ENCODE measurements around the gene LRRC18.

The LRRC18 gene

DNA sequence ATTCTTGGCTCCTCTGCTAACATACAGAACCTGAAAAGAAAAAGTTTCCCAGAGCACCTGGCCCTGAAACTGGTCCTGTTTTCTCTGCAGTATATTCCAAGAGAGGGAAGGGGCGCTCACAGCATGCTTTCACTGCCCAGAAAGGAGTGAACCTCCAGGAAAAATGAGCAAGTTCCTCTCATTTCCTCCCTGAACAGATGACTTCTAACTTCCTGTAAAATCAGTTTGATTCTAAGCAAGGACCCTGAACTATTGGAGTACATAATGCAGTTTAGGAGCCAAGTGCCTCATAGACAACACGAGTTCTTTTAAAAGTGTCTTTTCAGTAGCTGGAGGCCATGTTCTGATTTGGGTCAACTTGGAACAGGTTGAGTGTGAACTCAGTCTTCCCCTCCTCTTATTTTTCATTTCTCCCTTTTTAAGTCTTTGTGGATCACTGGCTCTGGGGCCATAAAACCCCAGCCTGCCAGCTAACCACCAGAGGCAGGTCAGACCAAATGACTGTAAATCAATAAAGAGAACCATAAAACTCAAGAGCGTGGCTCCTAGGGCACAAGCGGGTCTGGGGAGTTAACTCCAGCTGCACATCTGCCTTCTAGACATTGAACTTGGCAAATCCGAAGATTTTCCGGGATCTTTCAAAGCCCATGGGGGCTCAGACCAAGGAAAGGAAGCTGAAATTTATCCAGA lies 5.9 kb upstream of the LRRC18 start:
- no peak for DNase-seq

- DNase-seq: no peak
Measured at GRCh38 chr10:48944171-48944570, 4.5 kb upstream of the LRRC18 start.

- no peak for DNase-seq
Measured at GRCh38 chr10:48943096-48943495, 3.5 kb upstream of the LRRC18 start.

GRCh38 chr10:48941427-48942075 lies 1.9 kb upstream of the LRRC18 start:
- no peak for DNase-seq

DNA sequence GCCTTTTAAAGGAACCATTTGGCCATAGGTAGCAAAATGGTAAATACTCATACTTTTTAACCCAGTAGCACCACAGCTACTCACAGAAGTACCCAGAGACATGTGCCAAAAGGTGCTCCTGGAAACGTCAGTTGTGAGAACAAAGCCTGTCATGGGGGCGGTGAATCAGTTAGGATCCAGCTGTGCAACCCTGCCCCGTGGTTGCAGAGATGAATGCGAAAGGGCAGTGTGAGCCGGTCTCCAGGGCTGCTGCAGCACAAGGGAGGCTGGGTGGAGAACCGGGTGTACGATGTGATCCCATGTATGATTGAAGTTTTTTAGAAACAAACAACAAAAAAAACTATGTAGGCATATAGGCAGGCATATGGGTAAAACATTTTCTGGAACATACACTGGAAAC lies 1.3 kb upstream of the LRRC18 start:
- no peak for DNase-seq

- DNase-seq: no peak
Measured at GRCh38 chr10:48940372-48940771, 732 bp upstream of the LRRC18 start.

GRCh38 chr10:48938990-48939536 lies 577 bp downstream of the LRRC18 start:
- no peak for DNase-seq

DNA sequence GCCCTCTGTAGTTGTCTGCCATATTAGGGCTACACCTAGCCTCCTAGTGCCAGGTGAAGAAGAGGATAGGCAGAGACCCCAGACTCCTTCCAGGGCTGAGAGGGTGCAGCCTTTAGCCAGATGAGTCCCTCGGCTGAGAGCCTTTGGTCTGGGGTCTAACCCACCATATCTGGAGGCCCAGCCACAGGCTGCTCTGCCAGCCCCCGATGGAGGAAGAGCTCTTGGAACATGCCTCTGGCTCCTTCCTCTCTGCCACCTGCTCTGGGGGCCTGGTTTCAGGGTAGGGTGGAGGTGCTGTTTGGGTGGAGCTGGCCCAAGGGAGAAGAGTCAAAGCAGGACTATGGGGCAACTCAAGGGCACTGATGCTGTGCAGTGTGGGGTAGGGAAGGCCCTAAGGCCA lies 1.4 kb downstream of the LRRC18 start:
- DNase-seq: no peak

- no peak for DNase-seq
Measured at GRCh38 chr10:48937796-48938195, 1.8 kb downstream of the LRRC18 start.

- DNase-seq: no peak
Measured at GRCh38 chr10:48935577-48935976, 4.1 kb downstream of the LRRC18 start.

GRCh38 chr10:48934672-48935501 lies 4.8 kb downstream of the LRRC18 start:
- DNase-seq: no peak

DNA sequence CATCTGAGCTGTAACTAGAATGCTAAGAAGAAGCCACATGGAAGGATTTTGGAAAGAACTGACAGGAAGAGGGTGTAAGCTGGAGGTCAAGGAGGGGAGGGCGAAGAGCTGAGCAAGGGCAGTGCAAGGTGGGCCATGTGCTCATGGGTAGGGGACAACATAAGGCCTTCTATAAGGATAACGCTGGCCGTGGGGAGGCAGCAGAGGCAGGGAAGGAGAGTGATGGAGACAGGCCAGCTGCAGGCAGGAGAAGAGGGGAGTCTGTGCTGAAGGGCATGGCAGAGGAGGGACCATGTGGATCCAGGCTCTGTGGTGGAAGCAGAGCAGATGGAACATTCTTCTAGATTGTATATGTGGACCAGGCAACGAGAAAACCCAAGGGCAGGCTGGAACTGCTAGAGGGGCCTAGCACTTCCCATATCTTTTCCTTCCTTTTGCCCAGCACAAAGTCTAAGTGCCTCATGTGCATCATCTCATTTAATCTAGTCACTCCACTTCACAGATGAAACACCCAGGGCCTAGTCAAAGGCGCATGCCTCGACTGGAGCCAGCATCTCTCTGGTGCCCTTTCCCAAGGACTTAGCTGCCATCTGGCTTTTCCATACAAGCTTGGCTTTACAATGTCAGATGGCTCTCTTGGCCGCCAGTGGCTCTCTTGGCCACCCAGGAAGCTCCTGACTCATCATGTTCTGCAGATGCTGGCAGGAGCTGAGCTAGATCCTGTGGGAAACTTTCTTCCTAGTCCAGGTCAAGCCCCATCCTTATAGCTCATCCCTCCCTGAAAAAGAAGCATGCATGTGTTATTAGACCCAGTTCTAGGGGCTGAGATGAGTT lies 6.6 kb downstream of the LRRC18 start:
- DNase-seq: no peak

- DNase-seq: no peak
Measured at GRCh38 chr10:48931188-48931587, 8.5 kb downstream of the LRRC18 start.

DNA sequence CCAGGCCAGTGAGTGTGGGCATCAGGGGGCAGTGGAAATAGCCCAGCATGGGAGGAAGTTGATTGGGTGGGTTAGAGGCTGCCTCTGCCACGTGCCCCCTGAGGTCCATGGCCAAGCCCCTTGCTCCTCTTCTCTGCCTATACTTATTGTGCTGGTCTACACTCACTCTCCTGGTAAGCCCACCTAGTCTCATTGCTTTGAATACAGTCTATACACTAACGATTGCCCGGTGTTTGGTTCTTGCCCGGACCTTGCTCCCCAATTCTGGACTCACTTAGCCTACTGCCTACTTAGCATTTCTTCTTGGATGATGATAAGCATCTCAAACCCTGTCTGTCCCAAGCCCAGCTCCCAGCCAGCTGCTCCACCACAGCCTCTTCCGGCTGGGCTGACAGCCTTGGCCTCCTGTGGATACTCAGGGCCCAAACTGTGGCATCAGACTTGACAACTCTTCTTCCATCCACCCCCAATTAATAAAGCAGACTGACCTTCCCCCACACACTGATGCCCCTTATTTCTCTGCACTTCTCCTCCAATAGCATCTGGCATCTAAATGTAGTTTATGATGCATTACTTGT lies 10.1 kb downstream of the LRRC18 start:
- DNase-seq: no peak

GRCh38 chr10:48926764-48927540 lies 12.7 kb downstream of the LRRC18 start:
- no peak for DNase-seq

DNA sequence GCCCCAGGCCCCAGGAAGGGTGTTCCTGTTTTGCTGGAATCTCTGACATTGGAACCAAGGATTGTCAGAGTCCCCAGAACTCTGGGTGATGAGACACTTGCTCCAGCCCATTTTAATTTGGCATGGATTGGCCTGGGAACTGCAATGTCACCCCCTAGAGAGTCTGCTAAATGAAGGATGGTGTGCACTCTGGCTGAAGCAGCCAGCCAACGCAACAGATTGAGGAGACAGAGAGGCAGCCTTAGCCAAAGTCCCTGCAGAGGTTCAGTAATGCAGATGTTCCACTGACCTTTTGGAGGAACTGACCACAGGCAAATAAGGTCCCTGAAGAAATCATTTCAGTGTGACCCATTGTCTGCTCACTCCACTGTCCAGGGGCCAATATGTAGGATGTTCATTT lies 13.4 kb downstream of the LRRC18 start:
- DNase-seq: no peak

GRCh38 chr10:48924988-48925387 lies 14.7 kb downstream of the LRRC18 start:
- no peak for DNase-seq

DNA sequence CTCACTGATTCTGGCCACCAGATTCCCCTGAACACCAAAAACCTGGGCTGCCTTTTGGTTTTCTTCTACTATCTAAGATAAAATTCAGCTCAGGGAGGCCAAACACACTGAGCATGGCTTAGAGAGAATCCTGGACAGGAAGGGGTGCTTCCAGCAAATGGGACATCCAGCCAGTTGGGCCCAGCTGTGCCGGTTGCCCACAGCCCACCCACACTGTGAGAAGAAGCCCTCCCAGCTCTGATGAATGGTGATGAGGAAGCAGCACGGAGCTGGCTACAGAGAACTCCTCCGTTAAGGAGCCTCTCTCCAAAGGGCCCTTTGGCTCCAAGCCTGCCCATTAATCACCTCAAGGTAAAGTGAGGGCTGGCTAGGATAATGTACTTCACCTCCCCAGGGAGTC lies 15.9 kb downstream of the LRRC18 start:
- no peak for DNase-seq

DNA sequence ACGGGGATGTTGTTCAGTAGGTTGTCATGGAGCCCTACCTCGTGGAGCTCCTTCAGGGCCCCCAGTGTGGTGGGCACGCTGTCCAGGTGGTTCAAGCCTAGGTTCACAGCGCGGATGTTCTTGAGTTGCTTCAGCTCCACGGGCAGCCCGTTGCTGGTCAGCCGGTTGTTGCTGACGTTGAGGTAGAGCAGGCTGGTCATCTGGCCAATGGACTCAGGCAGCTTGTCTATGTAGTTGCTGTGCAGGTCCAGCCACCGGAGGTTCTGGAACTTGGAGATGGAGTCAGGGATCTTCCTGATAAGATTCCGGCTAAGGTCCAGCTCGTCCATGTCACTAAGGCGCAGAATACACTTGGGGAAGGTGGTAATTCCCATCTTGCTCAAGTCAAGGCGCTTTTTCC lies 26.0 kb downstream of the LRRC18 start:
- DNase-seq: no peak

GRCh38 chr10:48910548-48910947 lies 29.1 kb downstream of the LRRC18 start:
- DNase-seq: no peak

GRCh38 chr10:48907730-48908129 lies 31.9 kb downstream of the LRRC18 start:
- DNase-seq: no peak

DNA sequence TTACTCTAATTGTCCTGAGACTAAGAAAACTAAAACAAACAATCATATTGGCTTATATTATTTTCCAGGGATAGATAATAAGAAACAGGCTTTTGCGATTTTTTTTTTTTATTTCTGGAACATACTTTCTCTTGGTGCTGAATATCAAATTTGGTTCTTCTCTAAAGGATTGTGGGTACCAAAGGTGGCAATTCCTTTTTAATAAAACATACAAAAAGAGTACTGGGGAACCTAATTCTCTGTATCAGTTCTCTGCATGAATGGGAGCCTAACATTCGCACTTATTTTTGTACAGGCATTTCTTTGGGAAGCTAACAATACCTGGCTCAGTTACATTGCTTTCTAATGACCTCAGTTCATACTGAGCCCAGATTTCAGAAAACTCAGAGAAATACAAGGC lies 32.8 kb downstream of the LRRC18 start:
- no peak for DNase-seq
